Measurements from ENCODE around the gene LPIN1.

LPIN1 gene

GRCh38 chr2:11865805-11866204 lies 119.4 kb downstream of the LPIN1 start:
- DNase-seq (ENCODE audit: low read depth), result no peak

DNA sequence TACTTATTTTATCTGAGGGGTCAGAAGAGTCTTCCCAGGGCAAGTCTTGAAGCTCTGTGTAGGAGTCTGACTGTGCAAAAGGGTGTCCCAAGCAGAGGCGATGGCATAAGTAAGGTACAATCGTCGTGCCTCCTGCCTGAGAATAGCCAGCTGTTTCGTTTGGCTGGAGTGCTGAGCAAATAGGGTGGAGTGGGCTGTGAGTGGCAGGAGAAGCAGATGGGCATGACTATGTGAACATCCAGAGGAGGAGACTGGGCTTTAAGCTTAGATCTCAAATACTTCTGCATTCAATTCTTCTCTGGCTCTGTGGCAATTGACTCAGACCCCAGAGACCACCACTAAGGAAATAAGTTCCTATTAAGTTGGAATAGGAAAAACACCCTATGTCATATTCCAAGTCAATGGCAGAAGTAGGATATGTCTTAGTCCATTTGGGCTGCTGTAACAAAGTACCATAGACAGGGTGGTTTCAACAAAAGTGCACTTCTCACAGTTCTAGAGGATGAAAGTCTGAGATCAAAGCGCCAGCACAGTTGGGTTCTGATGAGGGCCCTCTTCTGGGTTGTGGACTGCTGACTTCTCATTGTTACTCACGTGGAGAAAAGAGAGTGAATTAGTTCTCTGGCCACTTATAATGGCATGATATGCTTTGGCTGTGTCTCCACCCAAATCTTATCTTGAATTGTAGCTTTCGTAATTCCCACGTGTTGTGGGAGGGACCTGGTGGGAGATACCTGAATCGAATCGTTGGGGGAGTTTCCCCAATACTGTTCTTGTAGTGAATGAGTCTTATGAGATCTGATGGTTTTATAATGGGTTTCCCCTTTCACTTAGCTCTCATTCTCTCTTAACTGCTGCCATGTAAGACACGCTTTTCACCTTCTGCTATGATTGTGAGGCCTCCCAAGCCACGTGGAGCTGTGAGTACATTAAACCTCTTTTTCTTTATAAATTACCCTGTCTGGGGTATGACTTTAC lies 120.2 kb downstream of the LPIN1 start:
- DNase-seq (ENCODE audit: low read depth), result no peak

DNA sequence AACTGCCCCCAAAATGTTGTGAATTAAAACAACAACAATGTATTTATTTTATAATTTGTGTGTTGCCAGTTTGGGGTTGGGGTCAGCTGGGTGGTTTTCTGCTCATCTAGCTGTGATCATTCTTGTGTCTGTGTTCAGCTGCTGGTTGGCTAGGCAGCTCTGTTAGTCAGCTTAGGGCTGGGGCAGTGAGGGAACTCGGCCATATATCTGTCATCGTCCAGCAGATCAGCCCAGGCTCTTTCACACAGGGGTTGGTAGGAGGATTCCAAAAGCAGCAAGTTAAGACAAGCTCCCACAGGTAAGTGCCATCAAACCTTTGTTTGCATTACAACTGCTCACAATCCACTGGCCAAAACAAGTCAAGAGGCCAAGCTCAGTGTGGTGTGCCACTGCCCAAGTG lies 121.5 kb downstream of the LPIN1 start:
- no peak for DNase-seq (ENCODE audit: low read depth)

- DNase-seq (ENCODE audit: low read depth), result no peak
Measured at GRCh38 chr2:11869391-11869991, 123.1 kb downstream of the LPIN1 start.

- DNase-seq (ENCODE audit: low read depth), result no peak
Measured at GRCh38 chr2:11870064-11870463, 123.6 kb downstream of the LPIN1 start.

DNA sequence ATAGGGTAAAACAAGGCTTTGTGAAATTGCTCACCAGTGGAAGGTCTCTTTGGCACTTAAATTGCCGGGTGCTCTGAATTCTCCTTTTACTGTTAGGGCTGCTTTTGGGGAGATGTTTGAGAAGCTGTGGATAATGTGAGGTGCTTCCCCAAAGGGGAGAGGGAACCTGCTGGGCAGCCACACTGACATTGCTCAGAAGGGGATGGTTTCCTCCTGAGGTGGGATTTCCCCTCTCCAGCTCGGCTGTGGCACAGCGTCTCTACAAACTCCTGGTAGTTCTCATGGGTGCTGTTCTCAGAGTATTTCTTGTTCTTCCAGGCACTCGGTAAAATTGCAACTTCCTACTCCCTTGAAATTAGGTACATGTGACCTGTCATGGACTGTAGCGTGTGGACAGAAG lies 124.2 kb downstream of the LPIN1 start:
- no peak for DNase-seq (ENCODE audit: low read depth)

- no peak for DNase-seq (ENCODE audit: low read depth)
Measured at GRCh38 chr2:11871421-11871820, 125.0 kb downstream of the LPIN1 start.

DNA sequence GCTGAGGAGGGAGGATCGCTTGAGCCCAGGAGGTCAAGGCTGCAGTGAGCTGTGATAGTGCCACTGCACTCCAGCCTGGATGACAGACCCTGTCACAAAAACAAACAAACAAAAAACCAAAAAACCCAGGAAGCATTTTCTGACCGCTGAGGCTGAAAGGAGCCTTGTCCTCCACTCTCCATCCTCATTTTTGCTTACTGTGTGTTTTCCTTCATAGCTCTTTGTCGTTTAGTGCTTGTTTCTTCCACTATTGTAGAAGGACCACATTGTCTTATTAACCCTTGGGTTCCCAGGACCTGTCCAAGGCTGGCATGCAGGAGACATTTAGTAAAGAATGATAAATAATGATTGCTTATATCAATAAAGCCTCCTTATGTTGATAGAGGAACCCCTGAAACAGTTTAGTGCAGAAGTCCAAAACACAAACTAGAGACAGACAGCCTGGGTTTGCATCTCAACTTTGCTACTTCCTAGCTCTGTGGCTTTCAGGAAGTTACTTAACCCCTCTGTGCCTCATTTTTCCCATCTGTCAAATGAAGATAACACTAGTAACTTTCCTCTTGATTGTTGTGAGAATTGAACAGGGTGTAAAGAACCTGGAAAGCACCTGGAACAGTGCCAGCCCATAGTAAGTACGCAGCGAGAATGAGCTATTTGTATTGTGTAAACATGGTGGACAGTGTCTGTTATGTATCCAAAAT lies 126.0 kb downstream of the LPIN1 start:
- no peak for DNase-seq (ENCODE audit: low read depth)

- no peak for DNase-seq (ENCODE audit: low read depth)
Measured at GRCh38 chr2:11872948-11873269, 126.5 kb downstream of the LPIN1 start.

- DNase-seq (ENCODE audit: low read depth), result no peak
Measured at GRCh38 chr2:11873356-11874154, 127.1 kb downstream of the LPIN1 start.

DNA sequence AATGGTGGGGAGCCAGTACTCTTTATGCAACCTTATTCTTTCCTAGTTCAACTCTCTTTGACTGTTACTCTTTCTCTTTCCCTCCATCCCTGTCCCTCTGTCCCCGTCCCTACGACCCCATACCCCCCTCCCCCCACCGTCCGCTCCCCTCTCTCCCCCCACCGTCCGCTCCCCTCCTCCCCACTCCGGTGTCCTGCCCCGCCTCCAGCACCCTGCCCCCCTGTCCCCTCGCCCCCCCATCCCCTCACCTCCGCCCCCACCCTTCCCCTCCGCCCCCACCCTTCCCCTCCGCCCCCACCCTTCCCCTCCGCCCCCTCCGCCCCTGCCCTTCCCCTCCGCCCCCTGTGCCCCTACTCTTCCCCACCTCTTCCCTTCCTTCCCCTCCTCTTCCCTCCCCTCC lies 128.4 kb downstream of the LPIN1 start:
- no peak for DNase-seq (ENCODE audit: low read depth)

DNA sequence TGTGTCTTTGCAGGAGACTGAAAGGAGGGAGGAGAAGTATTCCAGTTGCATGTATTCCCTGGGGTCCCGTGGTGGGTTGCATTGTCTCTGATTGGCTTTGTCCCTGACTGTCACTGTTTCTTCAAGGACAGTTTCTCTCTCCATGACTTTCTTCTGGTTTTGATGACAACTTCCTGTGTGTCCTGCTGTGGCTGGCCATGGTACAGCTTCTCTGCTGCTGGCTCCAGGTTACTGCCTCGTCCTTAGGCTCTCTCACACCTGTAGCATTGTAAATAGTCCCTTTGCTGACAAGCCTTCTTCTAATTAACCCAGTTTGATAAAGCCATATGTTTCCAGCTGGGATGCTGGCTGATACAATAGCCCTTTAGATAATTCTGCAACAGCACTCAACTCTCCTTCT lies 129.0 kb downstream of the LPIN1 start:
- DNase-seq (ENCODE audit: low read depth), result no peak

DNA sequence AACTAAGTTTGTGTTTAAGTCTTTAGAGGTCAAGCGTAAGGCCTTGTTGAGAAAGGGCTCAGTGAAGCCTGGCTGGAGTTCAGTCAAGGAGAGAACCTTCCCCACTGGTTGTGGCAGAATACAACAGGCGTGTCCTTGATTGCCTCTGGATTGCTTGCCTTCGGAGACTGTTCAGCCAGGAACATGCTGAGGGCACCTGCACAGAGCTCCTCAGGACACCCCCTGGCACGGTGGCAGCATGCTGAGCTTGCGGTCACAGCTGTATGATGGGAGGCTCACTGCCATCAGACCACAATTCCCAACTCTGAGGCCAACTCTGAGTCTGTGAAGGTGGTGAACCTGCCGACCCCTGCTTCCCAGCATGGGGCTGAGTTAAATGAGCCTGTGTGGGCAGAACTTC lies 130.0 kb downstream of the LPIN1 start:
- DNase-seq (ENCODE audit: low read depth), result no peak

DNA sequence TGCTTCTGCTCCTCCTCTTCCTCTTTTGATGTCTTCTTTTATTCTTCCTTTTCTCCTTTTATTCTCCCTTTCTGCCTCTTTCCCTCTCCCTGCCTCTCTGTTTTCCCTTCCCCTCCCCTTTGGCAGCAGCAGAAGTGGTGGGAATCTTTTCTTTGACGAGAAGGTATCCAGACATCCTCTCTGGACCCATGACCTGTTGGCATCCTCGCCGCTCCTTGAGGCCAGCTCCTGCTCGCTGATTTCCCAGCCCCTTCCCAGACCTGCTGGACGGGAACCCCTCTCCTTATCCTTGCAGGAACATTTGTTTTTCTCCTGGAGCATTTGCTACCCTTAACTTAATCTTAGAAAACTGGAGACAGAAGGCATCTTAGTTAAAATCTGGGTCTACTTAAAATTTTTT lies 130.5 kb downstream of the LPIN1 start:
- DNase-seq (ENCODE audit: low read depth), result no peak

Measured in ELR (cell line).